ENCODE data around the gene CDH19.

Gene CDH19

DNA sequence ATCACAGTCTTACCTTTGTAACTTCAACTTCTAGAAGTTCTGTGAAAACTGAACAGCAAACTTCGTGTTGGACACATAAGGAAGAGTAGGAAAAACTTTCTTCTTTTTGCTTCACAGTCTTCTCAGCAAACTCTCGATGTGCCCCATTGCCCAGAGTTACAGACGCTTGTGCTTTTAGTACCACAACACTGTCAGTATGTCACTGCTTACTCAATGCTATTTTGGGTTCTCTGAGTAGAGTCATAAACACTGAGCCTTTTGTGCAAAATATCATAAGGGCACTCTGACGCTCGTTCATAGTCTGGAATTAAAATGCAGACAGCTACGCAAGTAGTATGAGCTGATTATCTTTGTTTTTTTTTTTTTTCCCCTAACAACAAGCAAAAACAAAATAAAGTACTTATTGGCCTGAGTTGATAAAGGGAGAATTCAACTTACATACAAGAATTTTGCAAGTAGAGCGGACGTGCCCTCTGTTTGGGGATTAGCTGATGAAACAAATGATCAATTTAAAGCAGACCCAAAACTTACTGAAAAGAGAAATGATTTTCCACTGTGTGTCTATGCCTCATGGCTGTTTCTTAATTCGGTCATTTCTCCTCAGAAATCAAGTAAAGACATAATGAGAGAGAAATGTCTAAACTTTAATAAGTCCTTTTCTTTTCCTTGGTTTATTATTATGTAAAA is at the start of gene CDH19:
TSS of gene CDH19 (minus strand) at position 150 of the 687 bp plus-strand sequence. CDS start 31,886 bp downstream, outside the sequence.
- no peak for DNase-seq (ENCODE audit: insufficient read length, low spot score)
- FAIRE-seq, result no peak
- no peak for TF ChIP-seq POLR2A (IDR thresholded peaks at IDR 0.05; ENCODE audit: low read depth, low read length)

- no peak for TF ChIP-seq POLR2A (IDR thresholded peaks at IDR 0.05; ENCODE audit: low read depth, low read length)
- FAIRE-seq, result no peak
- DNase-seq (ENCODE audit: insufficient read length, low spot score), result no peak
Observed at GRCh38 chr18:66647671-66648070, 43.8 kb upstream of the CDH19 start.

GRCh38 chr18:66646609-66647008 is 42.7 kb upstream of the CDH19 start:
- DNase-seq (ENCODE audit: insufficient read length, low spot score), result no peak
- no peak for FAIRE-seq
- TF ChIP-seq POLR2A (IDR thresholded peaks at IDR 0.05; ENCODE audit: low read depth, low read length), result no peak

GRCh38 chr18:66645983-66646382 is 42.1 kb upstream of the CDH19 start:
- no peak for TF ChIP-seq POLR2A (IDR thresholded peaks at IDR 0.05; ENCODE audit: low read depth, low read length)
- FAIRE-seq, result no peak
- no peak for DNase-seq (ENCODE audit: insufficient read length, low spot score)

DNA sequence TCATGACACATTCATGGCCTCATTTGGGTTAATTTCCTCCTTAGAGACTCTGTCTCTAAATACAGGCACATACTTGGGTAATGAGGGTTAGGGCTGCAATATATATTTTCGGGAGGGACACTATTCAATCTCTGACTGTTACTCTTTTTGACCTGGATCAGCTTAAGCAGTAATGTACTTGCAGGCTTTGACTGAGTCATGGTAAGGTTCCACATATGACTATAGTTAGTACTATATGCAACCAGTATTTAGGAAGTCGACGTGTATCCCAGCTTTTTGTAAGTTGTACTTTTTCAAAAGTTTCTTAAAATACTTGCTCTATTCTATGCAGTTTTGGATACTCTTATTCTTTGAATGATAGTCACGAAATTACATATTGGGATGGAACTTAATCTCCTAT is 37.2 kb upstream of the CDH19 start:
- DNase-seq (ENCODE audit: insufficient read length, low spot score) (no peak), FAIRE-seq (no peak)
- no peak for TF ChIP-seq POLR2A (IDR thresholded peaks at IDR 0.05; ENCODE audit: low read depth, low read length)

DNA sequence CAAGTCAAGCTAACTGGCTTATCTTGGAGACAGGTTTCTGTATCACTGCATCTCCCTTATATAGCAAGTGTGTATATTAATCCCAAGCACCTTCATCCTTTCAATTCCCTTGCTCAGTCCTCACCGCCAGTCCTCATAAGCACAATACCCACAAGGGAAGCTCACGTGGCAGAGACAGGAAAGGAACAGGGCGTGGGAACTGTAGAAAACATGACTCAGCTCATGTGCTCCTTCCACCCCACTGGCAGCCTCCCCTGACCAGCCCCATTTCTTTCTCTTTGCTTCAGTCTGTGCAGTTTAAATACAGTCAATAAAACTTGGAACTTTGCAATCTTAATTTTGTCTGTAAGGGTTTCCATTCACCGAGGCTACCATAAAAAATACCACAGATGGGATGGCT is 36.5 kb upstream of the CDH19 start:
- FAIRE-seq (no peak), DNase-seq (ENCODE audit: insufficient read length, low spot score) (no peak)
- no peak for TF ChIP-seq POLR2A (IDR thresholded peaks at IDR 0.05; ENCODE audit: low read depth, low read length)

DNA sequence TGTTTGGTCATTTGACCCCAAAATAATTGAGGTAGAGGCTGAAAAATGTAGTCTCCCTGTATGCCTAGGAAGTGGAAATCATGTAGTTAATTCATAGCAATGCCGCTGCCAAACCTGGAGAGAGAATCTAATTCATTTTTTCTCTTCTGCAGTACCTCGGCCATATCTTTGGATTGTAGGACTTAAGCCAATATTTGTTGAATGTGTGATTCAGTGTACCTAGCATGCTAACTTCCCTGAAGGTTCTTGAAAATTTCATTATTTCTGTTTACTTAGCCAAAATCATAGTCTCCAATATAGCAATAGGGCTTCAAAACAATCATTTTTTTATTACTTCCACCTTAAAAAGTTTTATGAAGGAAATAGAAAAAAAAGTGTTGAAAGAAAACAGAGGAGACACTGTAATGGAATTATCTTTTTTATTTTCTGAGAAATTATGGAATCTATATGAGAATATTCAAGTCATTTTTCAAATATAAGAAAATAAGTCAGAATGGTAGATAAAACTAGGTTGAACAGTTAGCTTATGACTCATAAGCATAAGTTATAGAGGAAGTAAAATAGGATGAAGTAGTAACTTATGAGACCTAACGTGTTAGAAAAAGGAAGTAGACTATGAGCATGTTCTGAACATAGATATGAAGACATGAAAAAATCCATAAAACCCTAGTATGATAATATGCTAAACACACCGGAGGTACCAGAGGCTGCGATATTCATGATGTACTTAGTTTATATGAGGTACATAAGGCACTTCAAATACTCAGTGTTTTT is 35.2 kb upstream of the CDH19 start:
- no peak for TF ChIP-seq POLR2A (IDR thresholded peaks at IDR 0.05; ENCODE audit: low read depth, low read length)
- DNase-seq (ENCODE audit: insufficient read length, low spot score) (no peak), FAIRE-seq (no peak)

DNA sequence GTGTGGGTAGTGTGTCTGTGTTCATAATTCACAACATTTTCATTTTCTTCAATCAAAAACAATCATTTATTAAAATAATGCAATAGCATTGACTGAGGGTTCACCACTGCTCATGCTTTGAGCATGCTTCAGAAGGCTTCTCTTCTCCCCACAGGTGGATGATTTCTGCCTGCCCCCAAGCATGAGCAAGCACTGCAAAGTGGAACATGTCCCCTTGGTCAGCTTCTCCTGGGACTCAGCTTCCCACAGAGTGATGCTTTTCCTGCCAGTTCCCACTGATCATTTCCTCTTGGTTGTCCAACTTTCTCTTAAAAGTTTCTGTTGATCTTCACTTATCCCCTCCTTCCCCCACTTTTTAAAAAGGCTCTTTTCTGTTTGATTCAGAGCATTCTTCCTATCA is 31.5 kb upstream of the CDH19 start:
- TF ChIP-seq POLR2A (IDR thresholded peaks at IDR 0.05; ENCODE audit: low read depth, low read length), result no peak
- FAIRE-seq (no peak), DNase-seq (ENCODE audit: insufficient read length, low spot score) (no peak)

GRCh38 chr18:66632756-66633155 is 28.9 kb upstream of the CDH19 start:
- no peak for FAIRE-seq
- no peak for TF ChIP-seq POLR2A (IDR thresholded peaks at IDR 0.05; ENCODE audit: low read depth, low read length)

GRCh38 chr18:66630831-66631230 is 26.9 kb upstream of the CDH19 start:
- no peak for TF ChIP-seq POLR2A (IDR thresholded peaks at IDR 0.05; ENCODE audit: low read depth, low read length)
- DNase-seq (ENCODE audit: insufficient read length, low spot score) (no peak), FAIRE-seq (no peak)

More at GRCh38 chr18:66632756-66633155, 28.9 kb upstream of the CDH19 start:
- no peak for DNase-seq (ENCODE audit: insufficient read length, low spot score)

DNA sequence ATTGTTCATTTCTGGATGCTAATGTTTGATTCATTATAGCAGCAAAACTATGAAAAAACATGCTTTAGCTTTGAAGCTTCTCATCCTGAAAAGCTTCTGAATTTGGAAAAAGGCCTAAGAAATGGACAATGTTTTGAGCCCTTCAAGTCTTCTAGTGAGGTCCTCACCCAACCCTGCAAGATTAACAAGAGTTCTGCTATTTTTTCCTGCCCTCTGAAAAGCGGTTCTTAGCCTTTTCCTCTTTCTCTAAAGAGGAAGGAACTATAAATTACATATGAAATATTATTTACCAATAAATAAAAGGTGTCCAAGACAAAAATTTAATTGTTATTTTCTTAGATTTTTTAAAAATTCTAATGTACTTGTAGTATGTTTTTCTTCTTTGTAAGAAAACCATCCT is 19.9 kb upstream of the CDH19 start:
- FAIRE-seq (no peak), DNase-seq (ENCODE audit: insufficient read length, low spot score) (no peak)
- TF ChIP-seq POLR2A (IDR thresholded peaks at IDR 0.05; ENCODE audit: low read depth, low read length), result no peak

GRCh38 chr18:66621816-66622576 is 18.1 kb upstream of the CDH19 start:
- DNase-seq (ENCODE audit: insufficient read length, low spot score) (no peak), FAIRE-seq (no peak)
- no peak for TF ChIP-seq POLR2A (IDR thresholded peaks at IDR 0.05; ENCODE audit: low read depth, low read length)

GRCh38 chr18:66616523-66616983 is 12.7 kb upstream of the CDH19 start:
- no peak for DNase-seq (ENCODE audit: insufficient read length, low spot score)
- TF ChIP-seq POLR2A (IDR thresholded peaks at IDR 0.05; ENCODE audit: low read depth, low read length), result no peak
- no peak for FAIRE-seq

GRCh38 chr18:66615176-66615575 is 11.3 kb upstream of the CDH19 start:
- TF ChIP-seq POLR2A (IDR thresholded peaks at IDR 0.05; ENCODE audit: low read depth, low read length), result no peak
- DNase-seq (ENCODE audit: insufficient read length, low spot score) (no peak), FAIRE-seq (no peak)
